SU-DHL-6 (cell line): ENCODE results near the gene BBS4.
"Not testable (repeated sequence)": the region's sequence is repeated elsewhere in the genome, so short reads cannot be mapped to it uniquely, and the experiment has no call there.

ENCODE experiments used
- H2AFZ ChIP-seq: fragments of 200-600 bp; sonication (generic); 2 replicates; pipeline ENCODE4 v1.6.1; 2014; ENCODE audit warnings: low read depth, mild to moderate bottlenecking, moderate library complexity, mixed read lengths, antibody characterized with exemption, low read length; ENCODE audit not compliant: severe bottlenecking
- H3F3A ChIP-seq: fragments of 200-600 bp; shearing (Covaris generic); 2 replicates; pipeline ENCODE4 v1.6.0; 2016; ENCODE audit warnings: antibody characterized with exemption, mild to moderate bottlenecking; ENCODE audit not compliant: insufficient read depth
- H3K27ac ChIP-seq: fragments of 200-600 bp; sonication (generic); 2 replicates; pipeline ENCODE4 v1.5.1; 2016; ENCODE audit warnings: low read depth, mild to moderate bottlenecking, low read length, moderate library complexity, mixed read lengths
- H3K27me3 ChIP-seq: fragments of 200-600 bp; sonication (generic), shearing (Covaris generic); 2 replicates; pipeline ENCODE4 v1.6.0; 2014; ENCODE audit warnings: mild to moderate bottlenecking, low read length
- H3K36me3 ChIP-seq: fragments of 200-600 bp; sonication (generic); 2 replicates; pipeline ENCODE4 v1.6.1; 2014; ENCODE audit warnings: mild to moderate bottlenecking, low read length, mixed read lengths
- H3K4me2 ChIP-seq: fragments of 300-600, 200-600 bp; shearing (Covaris generic), sonication (generic); 2 replicates; pipeline ENCODE4 v1.6.0; 2014; ENCODE audit warnings: low read length, low read depth, mild to moderate bottlenecking; ENCODE audit not compliant: poor library complexity, severe bottlenecking
- H3K4me3 ChIP-seq: fragments of 200-600 bp; sonication (generic); 2 replicates; pipeline ENCODE4 v1.5.1; 2014; ENCODE audit warnings: antibody characterized with exemption, low read length, mild to moderate bottlenecking, mixed read lengths; ENCODE audit not compliant: insufficient read depth, poor library complexity, severe bottlenecking
- H3K79me2 ChIP-seq: fragments of 200-600 bp; sonication (generic); 2 replicates; pipeline ENCODE4 v1.6.1; 2014; ENCODE audit warnings: mild to moderate bottlenecking, low read length, moderate library complexity; ENCODE audit not compliant: insufficient read depth
- H3K9ac ChIP-seq: fragments of 200-600 bp; sonication (generic); 2 replicates; pipeline ENCODE4 v1.7.0; 2014; ENCODE audit warnings: mild to moderate bottlenecking, low read length
- H3K9me2 ChIP-seq: fragments of 200-600 bp; sonication (generic); replicated peaks from 2 replicates; pipeline ENCODE4 v1.6.1; 2014; ENCODE audit warnings: low read length; ENCODE audit not compliant: insufficient read depth
- H3K9me3 ChIP-seq: fragments of 200-600 bp; sonication (generic); 2 replicates; pipeline ENCODE4 v1.6.1; 2014; ENCODE audit warnings: low read length, mixed read lengths; ENCODE audit not compliant: insufficient read depth
- H4K20me1 ChIP-seq: fragments of 200-600 bp; sonication (generic); 2 replicates; pipeline ENCODE4 v1.6.1; 2014; ENCODE audit warnings: low read depth, mild to moderate bottlenecking, antibody characterized with exemption, low read length, moderate library complexity, mixed read lengths
- EZH2phosphoT487 ChIP-seq: fragments of 200-600 bp; sonication (generic), shearing (Covaris generic); conservative IDR thresholded peaks from 2 replicates; pipeline ENCODE4 v1.6.1; 2018; ENCODE audit warnings: mild to moderate bottlenecking, antibody characterized with exemption, low read length, moderate library complexity, mixed read lengths
- TF ChIP-seq, protein P1 (sequence below): fragments of 200-600 bp; sonication (generic); IDR thresholded peaks from one replicate; pipeline ENCODE4 v1.5.1; 2017; ENCODE audit warnings: antibody characterized with exemption, mild to moderate bottlenecking, low read length, moderate library complexity; ENCODE audit not compliant: insufficient read depth, poor library complexity, severe bottlenecking

BBS4 gene

DNA sequence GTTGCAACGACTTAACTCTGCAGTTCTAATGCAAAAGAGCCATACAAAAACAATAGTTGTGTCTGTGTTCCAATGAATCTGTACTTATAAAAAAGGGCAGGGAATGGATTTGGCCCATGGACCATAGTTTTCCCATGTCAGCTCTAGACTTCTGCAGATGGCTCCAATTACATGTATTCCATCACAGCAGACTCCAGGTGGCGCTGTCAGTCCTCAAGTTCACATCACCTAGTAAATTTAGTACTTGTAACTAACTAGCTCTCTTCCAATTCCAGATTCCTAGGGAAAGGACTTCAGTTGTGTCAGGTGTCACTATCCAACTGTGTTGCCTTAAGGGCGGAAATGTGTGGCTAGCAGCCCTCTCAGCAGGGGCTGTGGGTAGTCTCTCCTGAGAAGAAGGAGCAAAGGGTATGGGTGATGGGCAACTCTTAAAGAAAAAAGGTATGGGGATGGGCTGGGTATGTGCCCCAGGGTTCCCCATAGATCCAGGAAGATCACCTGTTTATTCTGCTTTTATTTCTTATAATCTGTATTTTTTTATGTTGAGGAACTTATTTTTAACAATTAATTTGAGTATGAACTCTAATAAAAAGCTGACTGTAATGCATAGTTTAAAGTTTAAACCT lies 36.2 kb downstream of the BBS4 start:
- H2AFZ ChIP-seq: no peak overlapping the region
- H3K27me3 ChIP-seq: no peaks in the 10 kb centered on the region
- H3K9me2 ChIP-seq: no peaks in the 10 kb centered on the region
- no peak overlapping the region for H3K4me2 ChIP-seq
- no peaks in the 10 kb centered on the region for H4K20me1 ChIP-seq
- no peaks in the 10 kb centered on the region for H3K36me3 ChIP-seq
- H3F3A ChIP-seq: no peaks in the 10 kb centered on the region
- H3K79me2 ChIP-seq: no peaks in the 10 kb centered on the region
- no peaks in the 10 kb centered on the region for H3K9me3 ChIP-seq
- H3K27ac ChIP-seq: no peak overlapping the region
- no peak overlapping the region for H3K9ac ChIP-seq
- no peak overlapping the region for H3K4me3 ChIP-seq
- TF ChIP-seq, protein P1, sequence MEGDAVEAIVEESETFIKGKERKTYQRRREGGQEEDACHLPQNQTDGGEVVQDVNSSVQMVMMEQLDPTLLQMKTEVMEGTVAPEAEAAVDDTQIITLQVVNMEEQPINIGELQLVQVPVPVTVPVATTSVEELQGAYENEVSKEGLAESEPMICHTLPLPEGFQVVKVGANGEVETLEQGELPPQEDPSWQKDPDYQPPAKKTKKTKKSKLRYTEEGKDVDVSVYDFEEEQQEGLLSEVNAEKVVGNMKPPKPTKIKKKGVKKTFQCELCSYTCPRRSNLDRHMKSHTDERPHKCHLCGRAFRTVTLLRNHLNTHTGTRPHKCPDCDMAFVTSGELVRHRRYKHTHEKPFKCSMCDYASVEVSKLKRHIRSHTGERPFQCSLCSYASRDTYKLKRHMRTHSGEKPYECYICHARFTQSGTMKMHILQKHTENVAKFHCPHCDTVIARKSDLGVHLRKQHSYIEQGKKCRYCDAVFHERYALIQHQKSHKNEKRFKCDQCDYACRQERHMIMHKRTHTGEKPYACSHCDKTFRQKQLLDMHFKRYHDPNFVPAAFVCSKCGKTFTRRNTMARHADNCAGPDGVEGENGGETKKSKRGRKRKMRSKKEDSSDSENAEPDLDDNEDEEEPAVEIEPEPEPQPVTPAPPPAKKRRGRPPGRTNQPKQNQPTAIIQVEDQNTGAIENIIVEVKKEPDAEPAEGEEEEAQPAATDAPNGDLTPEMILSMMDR: peak; percentile 86
- no peak for TF ChIP-seq EZH2phosphoT487

DNA sequence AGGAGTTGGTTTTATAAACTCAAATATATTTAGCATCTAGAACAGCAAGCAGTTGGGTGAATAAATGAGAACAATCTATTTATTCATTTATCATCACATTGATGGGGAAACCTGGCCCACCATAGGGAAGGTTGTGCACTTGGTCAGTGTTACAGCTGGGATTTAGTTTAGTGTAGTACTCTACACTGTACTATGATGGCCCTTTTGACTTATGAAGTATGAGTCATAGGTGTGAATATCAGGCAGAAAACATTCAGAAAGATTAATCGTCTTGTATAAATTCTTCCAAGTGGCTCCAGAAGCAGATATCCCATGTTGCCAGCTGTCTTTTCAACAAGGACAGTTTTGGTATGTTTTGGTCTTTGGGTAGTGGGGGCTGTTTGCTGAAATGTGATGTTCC lies 38.0 kb downstream of the BBS4 start:
- H3K36me3 ChIP-seq: no peaks in the 10 kb centered on the region
- H3K27me3 ChIP-seq: no peaks in the 10 kb centered on the region
- H3K27ac ChIP-seq: no peak overlapping the region
- no peaks in the 10 kb centered on the region for H3K9me2 ChIP-seq
- no peaks in the 10 kb centered on the region for H4K20me1 ChIP-seq
- no peak overlapping the region for H2AFZ ChIP-seq
- no peak overlapping the region for H3K4me2 ChIP-seq
- no peaks in the 10 kb centered on the region for H3K79me2 ChIP-seq
- H3F3A ChIP-seq: no peaks in the 10 kb centered on the region
- TF ChIP-seq, protein P1: no peak
- H3K9me3 ChIP-seq: no peaks in the 10 kb centered on the region
- no peak overlapping the region for H3K4me3 ChIP-seq
- H3K9ac ChIP-seq: no peak overlapping the region

DNA sequence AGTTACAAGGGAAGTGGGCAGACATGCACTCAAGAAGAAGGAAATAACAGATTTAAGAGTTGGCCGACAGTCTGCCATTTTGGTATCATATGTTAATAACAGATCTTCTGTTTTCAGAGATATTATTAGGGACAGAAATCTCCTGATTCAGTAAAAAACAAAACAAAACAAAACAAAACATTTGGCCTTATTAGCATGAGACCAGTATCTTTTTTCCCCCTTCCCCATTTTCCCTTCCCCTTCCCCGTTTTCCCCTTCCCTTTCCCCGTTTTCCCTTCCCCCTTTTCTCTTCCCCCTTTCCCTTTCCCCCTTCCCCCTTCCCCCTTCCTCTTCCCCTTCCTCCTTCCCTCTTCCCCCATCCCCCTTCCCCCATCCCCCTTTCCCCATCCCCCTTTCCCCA lies 39.4 kb downstream of the BBS4 start:
- Histone ChIP-seq H3F3A (no peaks in the 10 kb centered on the region), H3K9me2 (no peaks in the 10 kb centered on the region), H3K27ac (no peak overlapping the region), H3K4me2 (no peak overlapping the region), H3K27me3 (no peaks in the 10 kb centered on the region), H3K9me3 (no peaks in the 10 kb centered on the region), H3K79me2 (no peaks in the 10 kb centered on the region), H3K4me3 (no peak overlapping the region), H3K36me3 (no peaks in the 10 kb centered on the region), H3K9ac (no peak overlapping the region), H4K20me1 (no peaks in the 10 kb centered on the region), H2AFZ (no peak overlapping the region)
- TF ChIP-seq, protein P1: no peak
- no peak for TF ChIP-seq EZH2phosphoT487

DNA sequence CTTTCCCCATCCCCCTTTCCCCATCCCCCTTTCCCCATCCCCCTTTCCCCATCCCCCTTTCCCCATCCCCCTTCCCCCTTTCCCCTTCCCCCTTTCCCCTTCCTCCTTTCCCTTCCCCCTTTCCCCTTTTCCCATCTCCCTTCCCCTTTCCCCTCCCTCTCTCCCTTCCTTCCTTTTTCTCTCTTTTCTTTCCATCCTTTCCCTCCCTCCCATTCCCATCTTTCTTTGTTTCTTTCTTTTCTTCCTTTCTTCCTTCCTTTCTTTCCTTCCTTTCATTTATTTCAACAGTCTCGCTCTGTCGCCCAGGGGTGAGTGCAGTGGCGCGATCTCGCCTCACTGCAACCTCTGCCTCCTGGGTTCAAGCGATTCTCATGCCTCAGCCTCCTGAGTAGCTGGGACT lies 39.8 kb downstream of the BBS4 start:
- H3K79me2 ChIP-seq, H4K20me1 ChIP-seq, H3K9me3 ChIP-seq: not testable (repeated sequence)

More for the DNA sequence above, 39.8 kb downstream of the BBS4 start:
- not testable (repeated sequence) for H3K36me3 ChIP-seq, H3F3A ChIP-seq, H3K27ac ChIP-seq, H3K9ac ChIP-seq, H3K4me2 ChIP-seq, H3K4me3 ChIP-seq, H3K27me3 ChIP-seq, H3K9me2 ChIP-seq, H2AFZ ChIP-seq
